ENCODE data around the gene C1orf35. TPM values are rescaled to one million over a fixed set of nuclear protein-coding genes. Genes with fewer than 3 reads are reported as not detected.

The C1orf35 gene
- total RNA-seq, 2 donors from 2014 or later: 4.5 to 4.9 TPM

- H3K27me3 ChIP-seq: no peaks in the 10 kb centered on the region
- H3K27ac ChIP-seq: no peak overlapping the region
- H3K9me3 ChIP-seq: peaks cover 0 to 14% of the 10 kb centered on the region in 2 donors
- no peak for DNase-seq (ENCODE audit: low spot score)
- no peak overlapping the region for H3K4me3 ChIP-seq
- peaks cover 43% of the 10 kb centered on the region for H3K36me3 ChIP-seq
- no peak for TF ChIP-seq CTCF (IDR thresholded peaks at IDR 0.05)
- H3K4me1 ChIP-seq: peaks cover 0 to 53% of the 10 kb centered on the region in 2 donors
Measured at GRCh38 chr1:228097333-228098081, 5.6 kb downstream of the C1orf35 start.

- H3K9me3 ChIP-seq: peaks cover 0 to 14% of the 10 kb centered on the region in 2 donors
- H3K27me3 ChIP-seq: no peaks in the 10 kb centered on the region
- DNase-seq (ENCODE audit: low spot score): no peak
- no peak for TF ChIP-seq CTCF (IDR thresholded peaks at IDR 0.05)
- peaks cover 0 to 53% of the 10 kb centered on the region in 2 donors for H3K4me1 ChIP-seq
- H3K27ac ChIP-seq: no peak overlapping the region
- H3K4me3 ChIP-seq: no peak overlapping the region
- peaks cover 43% of the 10 kb centered on the region for H3K36me3 ChIP-seq
Measured at GRCh38 chr1:228096416-228097332, 6.5 kb downstream of the C1orf35 start.

DNA sequence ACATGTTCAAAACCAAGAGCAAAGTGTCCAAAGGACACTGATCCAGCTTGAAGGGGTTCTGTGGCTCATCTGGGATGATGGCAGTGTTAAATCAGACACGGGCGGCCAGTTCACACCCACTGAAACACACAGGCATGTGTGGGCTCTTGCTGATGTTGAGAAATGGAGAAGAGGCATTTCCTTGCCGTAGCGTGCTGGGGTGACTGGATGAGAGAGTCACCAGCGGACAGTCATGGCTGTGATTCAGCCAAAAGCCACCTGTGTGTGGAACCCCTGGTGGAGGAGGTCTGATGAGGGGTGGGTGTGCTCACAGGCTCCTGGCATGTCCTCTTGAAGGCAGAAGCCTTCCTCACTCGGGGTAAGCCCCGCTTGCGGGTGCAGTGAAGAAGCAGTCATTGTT, 7.2 kb downstream of the C1orf35 start:
- no peak for TF ChIP-seq CTCF (IDR thresholded peaks at IDR 0.05)
- Histone ChIP-seq H3K4me3 (no peak overlapping the region), H3K4me1 (peaks cover 0 to 53% of the 10 kb centered on the region in 2 donors), H3K9me3 (peaks cover 0 to 14% of the 10 kb centered on the region in 2 donors), H3K27ac (no peak overlapping the region), H3K27me3 (no peaks in the 10 kb centered on the region), H3K36me3 (peaks cover 40% of the 10 kb centered on the region)
- DNase-seq (ENCODE audit: low spot score): no peak

- no peak for DNase-seq (ENCODE audit: low spot score)
Measured at GRCh38 chr1:228095161-228095560, 8.0 kb downstream of the C1orf35 start.

More at GRCh38 chr1:228095161-228095560, 8.0 kb downstream of the C1orf35 start:
- H3K36me3 ChIP-seq: peaks cover 36% of the 10 kb centered on the region
- H3K27me3 ChIP-seq: no peaks in the 10 kb centered on the region
- no peak overlapping the region for H3K4me3 ChIP-seq
- H3K4me1 ChIP-seq: peaks cover 0 to 58% of the 10 kb centered on the region in 2 donors
- no peak overlapping the region for H3K27ac ChIP-seq
- no peak for TF ChIP-seq CTCF (IDR thresholded peaks at IDR 0.05)
- H3K9me3 ChIP-seq: peaks cover 0 to 14% of the 10 kb centered on the region in 2 donors
